SK-N-MC (cell line): ENCODE measurements around the gene ACOX1.

Experiments
- EZH2 ChIP-seq: fragments of 200-600 bp; sonication (generic); IDR thresholded peaks from one replicate; pipeline ENCODE4 v1.6.1; 2017; ENCODE audit warnings: antibody characterized with exemption
- POLR2AphosphoS5 ChIP-seq: IDR thresholded peaks from 2 replicates; pipeline ENCODE4 v1.6.1; 2012; ENCODE audit warnings: mild to moderate bottlenecking, low read depth, low read length, borderline replicate concordance

GRCh38 chr17:75996665-75997590, 18.0 kb upstream of the ACOX1 start:
- TF ChIP-seq POLR2AphosphoS5 (no peak), EZH2 (no peak)
